Sigmoid colon (tissue), 7 donors: ENCODE measurements around the gene CPNE1. TPM values are rescaled to one million over a fixed set of nuclear protein-coding genes. Genes with fewer than 3 reads are reported as not detected.
A peak's percentile ranks its signal among the peaks of the same experiment; 100 is the strongest.

Source experiments
- DNase-seq: peaks from one replicate; pipeline ENCODE4 v3.0.0-alpha.2; 2019
- H3K27ac ChIP-seq, 4 donors: fragments of 200-600 bp; sonication (generic); one replicate each; pipeline ENCODE4 v1.5.1; 2016 to 2019; ENCODE audit warnings: mild to moderate bottlenecking in 1 of 4
- H3K27me3 ChIP-seq, 3 donors: fragments of 200-600 bp; sonication (generic); one replicate each; pipeline ENCODE4 v1.5.1; 2019; ENCODE audit warnings: mild to moderate bottlenecking in 1 of 3
- H3K36me3 ChIP-seq, 4 donors: fragments of 200-600 bp; sonication (generic); one replicate each; pipeline ENCODE4 v1.5.1; 2016 to 2019
- H3K4me1 ChIP-seq, 4 donors: fragments of 200-600 bp; sonication (generic); one replicate each; pipeline ENCODE4 v1.5.1; 2017 to 2019
- H3K4me3 ChIP-seq, 4 donors: fragments of 200-600 bp; sonication (generic); one replicate each; pipeline ENCODE4 v1.5.1; 2017 to 2019; ENCODE audit warnings: mild to moderate bottlenecking in 2 of 4, moderate library complexity in 1 of 4
- H3K9me3 ChIP-seq, 4 donors: fragments of 200-600 bp in 3 of 4; sonication (generic) in 3 of 4; one replicate each; pipeline versions ENCODE4 v1.5.1 to v1.6.1; 2013 to 2019
- EP300 ChIP-seq, 4 donors: sonication (generic); formaldehyde crosslinking; IDR thresholded peaks; one replicate each; pipeline ENCODE4 v1.6.1; 2017; ENCODE audit warnings: antibody characterized with exemption in 4 of 4
- POLR2A ChIP-seq, 2 donors: fragments of 450-650 bp; IDR thresholded peaks; one replicate each; pipeline ENCODE4 v1.6.1; 2016; ENCODE audit warnings: antibody characterized with exemption in 2 of 2, mild to moderate bottlenecking in 2 of 2, moderate library complexity in 2 of 2
- POLR2AphosphoS5 ChIP-seq, 4 donors: sonication (generic); formaldehyde crosslinking; IDR thresholded peaks; one replicate each; pipeline ENCODE4 v1.6.1; 2017; ENCODE audit warnings: antibody characterized with exemption in 4 of 4
- WGBS, 2 donors: extraction: QIAGEN DNeasy Blood & Tissue Kit; methylation state at CpG; one replicate each; pipeline ENCODE4 v1.1.7; 2013; 5-methylcytosine and 5-hydroxymethylcytosine counted together
- intact Hi-C: fragments of 100-400 bp; cut with DNase I; formaldehyde crosslinking; loops from one replicate; pipeline ENCODE4 v1.15.1; 2023
- polyA plus RNA-seq, 3 donors: library from polyadenylated mRNA; stranded (reverse); fragments of 200-250 nt; gene quantifications; one replicate each; pipeline ENCODE4 v1.2.3, GENCODE V29; 2013
- total RNA-seq, 4 donors: library from RNA; depleted of rRNA; stranded (reverse); fragments of >200 nt; gene quantifications; one replicate each; pipeline ENCODE4 v1.1.0, GENCODE V29; 2016
- TF ChIP-seq, protein P1 (sequence below), 4 experiments: fragments of 450-650 bp in 3 of 4; fragments of 200-600 bp in 1 of 4; IDR thresholded peaks; one replicate each; pipeline ENCODE4 v1.5.1; 2016 to 2019; ENCODE audit warnings: antibody characterized with exemption in 4 of 4, mild to moderate bottlenecking in 3 of 4, moderate library complexity in 2 of 4
- donor health status: healthy with polysubstance abuse.
- donor health status: Bipolar disorder and iron deficiency.
- donor health status: healthy.

The CPNE1 gene
- total and polyA plus RNA-seq, 7 donors: 56.5 to 156 (median 76.8) TPM

DNA sequence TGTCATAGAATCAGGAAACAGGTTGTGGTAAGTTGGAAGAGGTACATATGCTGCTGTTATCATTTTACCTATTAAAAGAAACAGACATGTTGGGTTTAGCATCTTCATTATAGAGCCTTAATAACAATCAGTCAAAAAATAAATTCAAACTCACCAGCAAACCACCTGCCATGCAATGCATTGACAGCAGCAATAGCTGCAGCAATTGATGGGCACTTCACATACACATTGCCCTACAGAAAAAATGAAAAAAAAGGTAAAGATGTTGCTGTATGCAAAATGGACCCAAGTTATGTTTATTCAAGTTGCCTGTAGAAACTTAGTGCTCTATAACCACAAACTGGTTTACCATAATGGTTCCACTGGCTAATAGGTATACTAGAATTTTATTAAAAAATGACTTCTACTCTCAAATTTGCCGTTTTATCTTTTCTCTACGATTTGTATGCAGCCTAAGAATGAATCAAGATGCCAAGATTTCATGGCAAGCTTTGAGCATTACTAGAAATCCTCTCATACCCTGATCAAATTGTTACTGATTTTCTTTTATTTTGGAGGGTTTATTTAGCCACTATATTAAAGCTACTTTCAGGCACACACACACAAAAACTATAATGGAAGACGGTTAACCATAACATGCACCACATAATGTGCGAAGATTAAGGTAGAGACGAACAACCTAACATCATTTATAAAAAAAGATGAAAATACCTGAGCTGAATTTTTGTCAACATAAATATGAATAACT lies 40.0 kb upstream of the CPNE1 start:
- TF ChIP-seq, protein P1, sequence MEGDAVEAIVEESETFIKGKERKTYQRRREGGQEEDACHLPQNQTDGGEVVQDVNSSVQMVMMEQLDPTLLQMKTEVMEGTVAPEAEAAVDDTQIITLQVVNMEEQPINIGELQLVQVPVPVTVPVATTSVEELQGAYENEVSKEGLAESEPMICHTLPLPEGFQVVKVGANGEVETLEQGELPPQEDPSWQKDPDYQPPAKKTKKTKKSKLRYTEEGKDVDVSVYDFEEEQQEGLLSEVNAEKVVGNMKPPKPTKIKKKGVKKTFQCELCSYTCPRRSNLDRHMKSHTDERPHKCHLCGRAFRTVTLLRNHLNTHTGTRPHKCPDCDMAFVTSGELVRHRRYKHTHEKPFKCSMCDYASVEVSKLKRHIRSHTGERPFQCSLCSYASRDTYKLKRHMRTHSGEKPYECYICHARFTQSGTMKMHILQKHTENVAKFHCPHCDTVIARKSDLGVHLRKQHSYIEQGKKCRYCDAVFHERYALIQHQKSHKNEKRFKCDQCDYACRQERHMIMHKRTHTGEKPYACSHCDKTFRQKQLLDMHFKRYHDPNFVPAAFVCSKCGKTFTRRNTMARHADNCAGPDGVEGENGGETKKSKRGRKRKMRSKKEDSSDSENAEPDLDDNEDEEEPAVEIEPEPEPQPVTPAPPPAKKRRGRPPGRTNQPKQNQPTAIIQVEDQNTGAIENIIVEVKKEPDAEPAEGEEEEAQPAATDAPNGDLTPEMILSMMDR (IDR thresholded peaks at IDR 0.05): no peak
- TF ChIP-seq POLR2A (IDR thresholded peaks at IDR 0.05): no peak
- no peak for TF ChIP-seq EP300 (IDR thresholded peaks at IDR 0.05)
- no peak for TF ChIP-seq POLR2AphosphoS5 (IDR thresholded peaks at IDR 0.05)
- Histone ChIP-seq H3K4me3 (no peak overlapping the region), H3K36me3 (peaks cover 29 to 83% (median 43%) of the 10 kb centered on the region in 4 donors), H3K9me3 (no peaks in the 10 kb centered on the region), H3K27me3 (no peaks in the 10 kb centered on the region), H3K4me1 (peaks cover 0 to 30% (median 19%) of the 10 kb centered on the region in 4 donors), H3K27ac (no peak overlapping the region)
- WGBS, 2 donors: 86 to 95% methylated on average over 5 of the region's 5 CpGs
- no peak for DNase-seq
- intact Hi-C loops: loop anchor here (5.0 to 10.0 kb wide), 2 partner anchors 38 to 180 kb away; partner anchors contain the start of gene RBM39

DNA sequence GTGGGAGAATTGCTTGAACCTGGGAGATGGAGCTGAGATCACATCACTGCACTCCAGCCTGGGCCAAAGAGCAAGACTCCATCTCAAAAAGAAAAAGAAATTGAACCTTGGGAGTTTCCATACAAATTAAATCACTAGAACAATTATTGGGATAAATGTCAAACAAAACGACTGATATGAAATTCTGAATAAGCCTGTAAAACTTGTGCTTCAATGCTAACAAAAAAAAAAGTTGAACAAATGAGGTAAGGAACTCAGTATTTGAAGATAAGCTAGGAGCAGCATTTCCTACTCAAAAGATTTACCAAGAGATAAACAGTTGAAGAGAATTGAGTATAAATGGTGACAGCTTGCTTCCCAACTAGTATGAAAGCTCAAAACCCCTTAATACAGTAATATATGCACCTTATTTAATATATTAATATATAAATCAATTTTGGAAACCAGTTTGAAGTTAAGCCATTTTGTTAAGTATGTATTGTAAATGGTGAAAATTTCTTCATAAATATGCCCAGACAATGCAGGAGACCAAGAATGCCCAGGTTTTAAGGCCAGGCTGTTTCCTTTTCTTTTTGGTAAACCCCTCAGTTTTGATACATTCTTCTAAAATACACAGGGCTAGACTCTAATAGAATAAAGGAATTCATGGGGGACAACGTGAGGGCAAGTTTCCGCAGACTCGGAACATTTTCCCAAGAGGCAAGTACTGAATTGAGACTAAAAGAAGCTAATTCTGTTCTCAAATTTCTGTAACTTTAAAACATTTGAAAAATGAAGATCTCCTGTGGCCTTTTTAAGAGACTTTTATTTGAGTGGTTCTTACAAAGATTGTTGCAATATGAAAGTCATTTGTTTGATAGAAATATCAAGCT lies 38.4 kb upstream of the CPNE1 start:
- Histone ChIP-seq H3K27me3 (no peaks in the 10 kb centered on the region), H3K9me3 (no peaks in the 10 kb centered on the region), H3K36me3 (peaks cover 29 to 68% (median 41%) of the 10 kb centered on the region in 4 donors), H3K4me1 (peaks cover 0 to 22% (median 15%) of the 10 kb centered on the region in 4 donors), H3K27ac (peak overlapping the region in 1 of 4 donors; percentile 10), H3K4me3 (no peak overlapping the region)
- no peak for DNase-seq
- intact Hi-C loops: loop anchor here (5.0 to 10.0 kb wide), 2 partner anchors 39 to 182 kb away; partner anchors contain the start of gene RBM39
- TF ChIP-seq POLR2A (IDR thresholded peaks at IDR 0.05) (no peak), POLR2AphosphoS5 (IDR thresholded peaks at IDR 0.05) (no peak), EP300 (IDR thresholded peaks at IDR 0.05) (no peak)
- TF ChIP-seq, protein P1 (IDR thresholded peaks at IDR 0.05): no peak
- 67 to 71% methylated on average over 4 of the region's 4 CpGs for WGBS, 2 donors

DNA sequence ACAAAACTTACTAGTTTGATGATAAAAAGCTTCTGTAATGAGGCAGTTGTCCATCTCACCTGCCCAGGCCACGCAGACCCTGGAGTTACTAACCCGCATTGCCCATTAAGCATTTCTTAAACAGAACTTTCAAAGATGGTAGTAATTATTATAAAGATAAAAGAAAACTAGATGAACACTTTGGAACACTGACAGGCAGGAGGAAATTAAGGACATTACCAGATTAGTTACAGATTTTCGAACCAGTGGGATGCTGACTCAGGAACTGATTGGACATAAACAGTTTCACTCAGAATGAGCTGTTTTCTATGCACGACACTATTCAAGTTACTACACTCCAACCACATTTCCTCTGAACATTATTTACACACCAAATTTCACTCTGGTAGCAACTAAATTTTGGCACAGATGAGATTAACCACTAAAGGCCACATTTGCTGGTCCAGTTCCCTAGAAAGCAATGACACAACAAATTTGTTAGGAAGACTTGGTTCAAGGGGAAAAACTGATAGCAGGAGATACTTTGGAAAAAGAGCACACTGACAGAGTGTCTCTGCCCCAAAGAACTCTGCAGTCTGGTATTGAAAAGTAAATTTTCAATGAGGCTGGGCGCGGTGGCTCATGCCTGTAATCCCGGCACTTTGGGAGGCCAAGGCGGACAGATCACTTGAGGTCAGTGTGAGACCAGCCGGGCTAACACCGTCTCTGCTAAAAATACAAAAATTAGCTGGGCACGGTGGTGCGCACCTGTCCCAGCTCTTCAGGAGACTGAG lies 37.5 kb upstream of the CPNE1 start:
- peak overlapping the region in 2 of 4 donors; percentile 0 to 10 for H3K27ac ChIP-seq
- WGBS, 2 donors: 83 to 86% methylated on average over 12 of the region's 12 CpGs
- no peak overlapping the region for H3K4me3 ChIP-seq
- no peaks in the 10 kb centered on the region for H3K27me3 ChIP-seq
- H3K36me3 ChIP-seq: peaks cover 29 to 60% (median 41%) of the 10 kb centered on the region in 4 donors
- TF ChIP-seq POLR2AphosphoS5 (IDR thresholded peaks at IDR 0.05): no peak
- TF ChIP-seq, protein P1 (IDR thresholded peaks at IDR 0.05): no peak
- TF ChIP-seq POLR2A (IDR thresholded peaks at IDR 0.05): no peak
- no peak for TF ChIP-seq EP300 (IDR thresholded peaks at IDR 0.05)
- intact Hi-C loops: loop anchor here (5.0 to 10.0 kb wide), 2 partner anchors 40 to 183 kb away; partner anchors contain the start of gene RBM39
- peaks cover 0 to 25% (median 23%) of the 10 kb centered on the region in 4 donors for H3K4me1 ChIP-seq
- peak; percentile 46 for DNase-seq
- H3K9me3 ChIP-seq: no peaks in the 10 kb centered on the region

DNA sequence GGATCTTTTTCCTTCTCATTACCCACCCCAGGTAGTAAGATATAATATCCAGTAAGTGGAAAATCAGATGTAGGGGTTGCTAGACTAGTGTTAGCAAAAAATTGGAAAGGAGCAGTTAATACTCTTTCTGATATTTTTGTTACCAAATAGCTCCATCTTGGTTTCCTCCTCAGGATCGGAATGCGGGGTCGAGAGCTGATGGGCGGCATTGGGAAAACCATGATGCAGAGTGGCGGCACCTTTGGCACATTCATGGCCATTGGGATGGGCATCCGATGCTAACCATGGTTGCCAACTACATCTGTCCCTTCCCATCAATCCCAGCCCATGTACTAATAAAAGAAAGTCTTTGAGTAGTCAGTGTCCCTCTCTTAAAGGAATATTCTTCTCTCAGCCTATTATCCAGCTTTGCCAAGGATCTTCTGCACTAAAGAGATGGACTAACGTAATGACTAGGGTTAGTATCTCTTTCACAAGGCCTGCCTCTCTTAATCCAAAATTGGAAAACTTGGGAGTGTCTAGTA lies 36.0 kb upstream of the CPNE1 start:
- peaks cover 23 to 53% (median 27%) of the 10 kb centered on the region in 4 donors for H3K36me3 ChIP-seq
- WGBS, 2 donors: 96 to 97% methylated on average over 7 of the region's 7 CpGs

More for the DNA sequence above, 36.0 kb upstream of the CPNE1 start:
- TF ChIP-seq POLR2A (IDR thresholded peaks at IDR 0.05) (no peak), POLR2AphosphoS5 (IDR thresholded peaks at IDR 0.05) (peak in 1 of 4 donors; percentile 30)
- Histone ChIP-seq H3K27ac (peak overlapping the region; percentile 87 to 92 (median 90)), H3K4me1 (peaks cover 0 to 28% (median 24%) of the 10 kb centered on the region in 4 donors), H3K4me3 (no peak overlapping the region), H3K27me3 (no peaks in the 10 kb centered on the region), H3K9me3 (no peaks in the 10 kb centered on the region)
- DNase-seq: peak; percentile 59
- intact Hi-C loops: loop anchor here (5.0 to 10.0 kb wide), 2 partner anchors 42 to 184 kb away; partner anchors contain the start of gene RBM39
